Pancreas (tissue), 10 donors: ENCODE data around the gene CDH24. TPM values are rescaled to one million over a fixed set of nuclear protein-coding genes. Genes with fewer than 3 reads are reported as not detected.
"Not testable (repeated sequence)": the region's sequence is repeated elsewhere in the genome, so short reads cannot be mapped to it uniquely, and the experiment has no call there.

Experiments used
- ATAC-seq, 4 donors: fragments of 200-7000 bp; cut with Tn5 transposase; one replicate each; pipeline versions ENCODE4 v1.8.0 to v1.9.1; 2020; ENCODE audit warnings: mild to moderate bottlenecking in 4 of 4, moderate library complexity in 4 of 4
- DNase-seq, 6 donors: peaks; one replicate each; pipeline ENCODE4 v3.0.0-alpha.2; 2020
- FAIRE-seq: peaks from 2 replicates; lab custom pipeline; 2012; peaks lifted over from hg19 to GRCh38; lab: Jason Lieb, UNC
- H3K27ac ChIP-seq, 4 donors: fragments of 200-600 bp; sonication (generic); 1 replicate in 3 of 4; 2 replicates in 1 of 4; pipeline versions ENCODE4 v1.5.0 to v1.8.0; 2020
- H3K27me3 ChIP-seq, 4 donors: fragments of 200-600 bp; one replicate each; pipeline ENCODE4 v1.8.0; 2021
- H3K36me3 ChIP-seq, 3 donors: fragments of 200-600 bp; sonication (generic) in 1 of 3; one replicate each; pipeline versions ENCODE4 v1.5.0 to v1.8.0; 2020 to 2021
- H3K4me1 ChIP-seq, 3 donors: fragments of 200-600 bp; one replicate each; pipeline ENCODE4 v1.8.0; 2021
- H3K4me3 ChIP-seq, 4 donors: fragments of 200-600 bp; sonication (generic) in 2 of 4; one replicate each; pipeline versions ENCODE4 v1.5.0 to v1.8.0; 2020 to 2021
- H3K9me3 ChIP-seq, 4 donors: fragments of 200-600 bp; one replicate each; pipeline ENCODE4 v1.8.0; 2021
- WGBS, 2 donors: extraction: QIAGEN DNeasy Blood & Tissue Kit; methylation state at CpG; one replicate each; pipeline ENCODE4 v1.1.7; 2013; 5-methylcytosine and 5-hydroxymethylcytosine counted together
- intact Hi-C, 3 donors: fragments of 100-400 bp; cut with DNase I; formaldehyde crosslinking; loops; one replicate each; pipeline versions ENCODE4 v1.11.1 to v1.14.2; 2022
- polyA plus RNA-seq, 2 donors: library from polyadenylated mRNA; stranded (reverse); fragments of 200-250 nt; gene quantifications; one replicate each; pipeline ENCODE4 v1.2.3, GENCODE V29; 2013
- total RNA-seq, 6 donors: library from RNA; stranded (reverse); fragmentation: NEBNext Ultra II Directional in 4 of 6; extraction: Animal tissue kit (Norgen Biotek cat#: 25700) in 4 of 6; gene quantifications; one replicate each; pipeline versions ENCODE4 v1.2.1 to v1.2.4, GENCODE V29; 2021 to 2023
- TF ChIP-seq, protein P1 (sequence below), 4 donors: fragments of 200-600 bp; sonication (generic) in 3 of 4; IDR thresholded peaks; one replicate each; pipeline versions ENCODE4 v1.5.0 to v1.8.0; 2021; ENCODE audit warnings: antibody characterized with exemption in 4 of 4
- donor health status: healthy with polysubstance abuse.
- donor health status: DM: no; HTN: no; CAD: no; lungs with moderate emphysema.
- donor health status: DM: no; HTN: no; CAD: no.
- donor health status: control.
- donor health status: control.
- donor health status: Bipolar disorder and iron deficiency.
- donor health status: DM: yes; HTN: yes; CAD: no.
- donor health status: DM: no; HTN: no; CAD: no.
- donor health status: DM: no; HTN: no; CAD: no.
- donor health status: DM: yes; HTN: yes; CAD: no.

The CDH24 gene
- total and polyA plus RNA-seq, 8 donors, result 0.91 to 11.8 (median 1.6) TPM

DNA sequence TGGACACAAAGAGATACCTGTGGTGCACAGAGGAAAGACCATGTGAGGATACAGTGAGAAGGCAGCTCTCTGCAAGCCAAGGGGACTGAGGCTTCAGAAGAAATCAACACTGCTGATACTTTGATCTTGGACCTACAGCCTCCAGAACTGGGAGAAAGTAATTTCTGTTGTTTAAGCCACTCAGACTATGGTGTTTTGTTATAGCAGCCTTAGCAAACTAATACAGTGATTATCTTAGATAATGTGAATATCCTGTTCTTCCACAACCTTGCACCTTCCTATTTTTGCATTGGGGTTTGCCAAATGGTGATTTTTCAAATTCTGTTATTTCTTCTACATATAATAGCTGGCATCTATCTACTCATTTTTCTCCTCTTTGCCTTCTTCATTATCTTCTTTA, 39.2 kb downstream of the CDH24 start:
- TF ChIP-seq, protein P1, sequence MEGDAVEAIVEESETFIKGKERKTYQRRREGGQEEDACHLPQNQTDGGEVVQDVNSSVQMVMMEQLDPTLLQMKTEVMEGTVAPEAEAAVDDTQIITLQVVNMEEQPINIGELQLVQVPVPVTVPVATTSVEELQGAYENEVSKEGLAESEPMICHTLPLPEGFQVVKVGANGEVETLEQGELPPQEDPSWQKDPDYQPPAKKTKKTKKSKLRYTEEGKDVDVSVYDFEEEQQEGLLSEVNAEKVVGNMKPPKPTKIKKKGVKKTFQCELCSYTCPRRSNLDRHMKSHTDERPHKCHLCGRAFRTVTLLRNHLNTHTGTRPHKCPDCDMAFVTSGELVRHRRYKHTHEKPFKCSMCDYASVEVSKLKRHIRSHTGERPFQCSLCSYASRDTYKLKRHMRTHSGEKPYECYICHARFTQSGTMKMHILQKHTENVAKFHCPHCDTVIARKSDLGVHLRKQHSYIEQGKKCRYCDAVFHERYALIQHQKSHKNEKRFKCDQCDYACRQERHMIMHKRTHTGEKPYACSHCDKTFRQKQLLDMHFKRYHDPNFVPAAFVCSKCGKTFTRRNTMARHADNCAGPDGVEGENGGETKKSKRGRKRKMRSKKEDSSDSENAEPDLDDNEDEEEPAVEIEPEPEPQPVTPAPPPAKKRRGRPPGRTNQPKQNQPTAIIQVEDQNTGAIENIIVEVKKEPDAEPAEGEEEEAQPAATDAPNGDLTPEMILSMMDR (IDR thresholded peaks at IDR 0.05), result no peak
- FAIRE-seq (no peak), ATAC-seq (no peak), DNase-seq (no peak)
- Histone ChIP-seq H3K27ac (no peak overlapping the region), H3K4me3 (no peak overlapping the region), H3K27me3 (no peaks in the 10 kb centered on the region), H3K36me3 (no peaks in the 10 kb centered on the region), H3K9me3 (no peaks in the 10 kb centered on the region), H3K4me1 (no peaks in the 10 kb centered on the region)
- intact Hi-C loops, result no loop called here

GRCh38 chr14:23017091-23017490, 40.2 kb downstream of the CDH24 start:
- intact Hi-C loops, result no loop called here
- ATAC-seq, result no peak
- no peaks in the 10 kb centered on the region for H3K9me3 ChIP-seq
- WGBS, 2 donors, result 72 to 83% methylated on average over 5 of the region's 5 CpGs
- TF ChIP-seq, protein P1 (IDR thresholded peaks at IDR 0.05), result no peak
- H3K27me3 ChIP-seq, result no peaks in the 10 kb centered on the region
- DNase-seq, result no peak
- H3K4me3 ChIP-seq, result no peak overlapping the region
- H3K27ac ChIP-seq, result no peak overlapping the region
- no peak for FAIRE-seq
- no peaks in the 10 kb centered on the region for H3K36me3 ChIP-seq
- H3K4me1 ChIP-seq, result no peaks in the 10 kb centered on the region

GRCh38 chr14:23015618-23016017, 41.7 kb downstream of the CDH24 start:
- H3K27ac ChIP-seq, result no peak overlapping the region
- ATAC-seq (no peak), FAIRE-seq (no peak), DNase-seq (no peak)
- TF ChIP-seq, protein P1 (IDR thresholded peaks at IDR 0.05), result no peak
- no peaks in the 10 kb centered on the region for H3K9me3 ChIP-seq
- no peaks in the 10 kb centered on the region for H3K36me3 ChIP-seq
- no peaks in the 10 kb centered on the region for H3K4me1 ChIP-seq
- 86 to 87% methylated on average over 4 of the region's 4 CpGs for WGBS, 2 donors
- no peak overlapping the region for H3K4me3 ChIP-seq
- no peaks in the 10 kb centered on the region for H3K27me3 ChIP-seq
- intact Hi-C loops, result no loop called here

DNA sequence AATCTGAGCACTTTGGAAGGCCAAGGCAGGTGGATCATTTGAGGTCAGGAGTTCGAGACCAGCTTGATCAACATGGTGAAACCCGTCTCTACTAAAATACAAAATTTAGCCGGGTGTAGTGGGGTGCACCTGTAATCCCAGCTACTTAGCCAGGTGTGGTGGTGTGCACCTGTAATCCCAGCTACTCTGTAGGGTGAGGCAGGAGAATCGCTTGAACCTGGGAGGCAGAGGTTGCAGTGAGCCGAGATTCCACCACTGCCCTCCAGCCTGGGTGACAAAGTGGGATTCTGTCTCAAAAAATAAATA, 43.6 kb downstream of the CDH24 start:
- intact Hi-C loops, H3K27ac ChIP-seq, DNase-seq, H3K9me3 ChIP-seq, FAIRE-seq, H3K27me3 ChIP-seq, ATAC-seq, H3K4me1 ChIP-seq, H3K36me3 ChIP-seq, H3K4me3 ChIP-seq: not testable (repeated sequence)
- WGBS, 2 donors, result 84 to 91% methylated on average over 5 of the region's 5 CpGs

GRCh38 chr14:23013054-23013748, 44.1 kb downstream of the CDH24 start:
- intact Hi-C loops, result no loop called here
- Histone ChIP-seq H3K9me3 (no peaks in the 10 kb centered on the region), H3K27ac (no peak overlapping the region), H3K27me3 (no peaks in the 10 kb centered on the region), H3K4me3 (no peak overlapping the region), H3K4me1 (peaks cover 0 to 7% (median 0%) of the 10 kb centered on the region in 3 donors), H3K36me3 (no peaks in the 10 kb centered on the region)
- ATAC-seq (no peak), FAIRE-seq (no peak), DNase-seq (no peak)
- 56 to 63% methylated on average over 6 of the region's 6 CpGs for WGBS, 2 donors
- TF ChIP-seq, protein P1 (IDR thresholded peaks at IDR 0.05), result no peak
